Astrocyte (in vitro differentiated cells and primary cell): ENCODE results near the gene PPM1E. TPM values are rescaled to one million over a fixed set of nuclear protein-coding genes. Genes with fewer than 3 reads are reported as not detected.

Experiments used
- DNase-seq: peaks from one replicate; pipeline ENCODE4 v3.0.0-alpha.2; 2010; ENCODE audit warnings: low read depth
- FAIRE-seq: peaks from 2 replicates; lab custom pipeline; 2011; peaks lifted over from hg19 to GRCh38; lab: Jason Lieb, UNC
- H2AFZ ChIP-seq: 2 replicates; pipeline ENCODE4 v1.6.0; 2012; ENCODE audit warnings: low read depth, low read length, inconsistent platforms
- H3K27ac ChIP-seq: 2 replicates; pipeline ENCODE4 v1.5.1; 2011; ENCODE audit warnings: low read depth, low read length, inconsistent platforms
- H3K27me3 ChIP-seq: 2 replicates; pipeline ENCODE4 v1.6.0; 2011; ENCODE audit warnings: low read length, inconsistent platforms; ENCODE audit not compliant: insufficient read depth
- H3K36me3 ChIP-seq: 2 replicates; pipeline ENCODE4 v1.5.1; 2011; ENCODE audit warnings: low read length, inconsistent platforms; ENCODE audit not compliant: insufficient read depth
- H3K4me1 ChIP-seq: 2 replicates; pipeline ENCODE4 v1.5.1; 2011; ENCODE audit warnings: low read length, inconsistent platforms; ENCODE audit not compliant: insufficient read depth
- H3K4me2 ChIP-seq: 2 replicates; pipeline ENCODE4 v1.6.0; 2012; ENCODE audit warnings: low read length, inconsistent platforms
- H3K4me3 ChIP-seq: 2 replicates; pipeline ENCODE4 v1.5.1; 2011; ENCODE audit warnings: low read depth, mild to moderate bottlenecking, low read length, inconsistent platforms; ENCODE audit not compliant: insufficient read depth
- H3K79me2 ChIP-seq: 2 replicates; pipeline ENCODE4 v1.6.0; 2012; ENCODE audit warnings: mild to moderate bottlenecking, low read length, inconsistent platforms; ENCODE audit not compliant: insufficient read depth
- H3K9ac ChIP-seq: 2 replicates; pipeline ENCODE4 v1.6.0; 2012; ENCODE audit warnings: mild to moderate bottlenecking, low read length, inconsistent platforms
- H3K9me3 ChIP-seq: 2 replicates; pipeline ENCODE4 v1.5.1; 2012; ENCODE audit warnings: low read depth, mild to moderate bottlenecking, low read length, inconsistent platforms; ENCODE audit not compliant: insufficient read depth
- H4K20me1 ChIP-seq: 2 replicates; pipeline ENCODE4 v1.6.0; 2012; ENCODE audit warnings: low read length, inconsistent platforms; ENCODE audit not compliant: insufficient read depth
- H3K27ac Mint-ChIP-seq: one replicate; pipeline ENCODE4 v1.8.0; 2021; ENCODE audit warnings: mild to moderate bottlenecking, mixed read lengths; ENCODE audit not compliant: unreplicated experiment
- H3K27me3 Mint-ChIP-seq: one replicate; pipeline ENCODE4 v1.8.0; 2021; ENCODE audit warnings: low read depth, mixed read lengths; ENCODE audit not compliant: unreplicated experiment
- H3K36me3 Mint-ChIP-seq: one replicate; pipeline ENCODE4 v1.8.0; 2021; ENCODE audit warnings: low read depth, mixed read lengths; ENCODE audit not compliant: unreplicated experiment
- H3K4me1 Mint-ChIP-seq: one replicate; pipeline ENCODE4 v1.8.0; 2021; ENCODE audit warnings: low read depth, mixed read lengths; ENCODE audit not compliant: unreplicated experiment
- H3K4me3 Mint-ChIP-seq: one replicate; pipeline ENCODE4 v1.8.0; 2021; ENCODE audit warnings: mild to moderate bottlenecking, moderate library complexity, mixed read lengths; ENCODE audit not compliant: unreplicated experiment
- H3K9me3 Mint-ChIP-seq: one replicate; pipeline ENCODE4 v1.8.0; 2021; ENCODE audit warnings: mild to moderate bottlenecking, mixed read lengths; ENCODE audit not compliant: unreplicated experiment
- CTCF ChIP-seq: IDR thresholded peaks from 2 replicates; pipeline ENCODE4 v1.5.1; 2011; ENCODE audit warnings: low read depth, mild to moderate bottlenecking, inconsistent platforms, low read length, moderate library complexity; ENCODE audit not compliant: insufficient read depth
- EZH2 ChIP-seq: IDR thresholded peaks from 2 replicates; pipeline ENCODE4 v1.6.1; 2012; ENCODE audit warnings: mild to moderate bottlenecking, low read length, inconsistent platforms; ENCODE audit not compliant: insufficient read depth
- total RNA-seq: library from RNA; stranded (reverse); gene quantifications from 2 replicates; pipeline ENCODE4 v1.2.1, GENCODE V29; 2021

Gene PPM1E
- total RNA-seq, 1 donor from 2014 or later, result 0.79 TPM

GRCh38 chr17:58989629-58990028 lies 234.0 kb downstream of the PPM1E start:
- Histone ChIP-seq H3K27me3 (no peaks in the 10 kb centered on the region), H3K4me3 (no peak overlapping the region), H3K27ac (no peak overlapping the region), H4K20me1 (no peaks in the 10 kb centered on the region), H3K4me1 (peaks cover 14% of the 10 kb centered on the region), H3K9me3 (no peaks in the 10 kb centered on the region), H3K9ac (no peak overlapping the region), H2AFZ (no peak overlapping the region), H3K36me3 (no peaks in the 10 kb centered on the region), H3K79me2 (no peaks in the 10 kb centered on the region), H3K4me2 (no peak overlapping the region)
- Mint-ChIP-seq H3K9me3 (no peaks in the 10 kb centered on the region), H3K4me3 (no peak overlapping the region), H3K4me1 (peaks cover 21% of the 10 kb centered on the region), H3K36me3 (no peaks in the 10 kb centered on the region), H3K27ac (no peak overlapping the region), H3K27me3 (no peaks in the 10 kb centered on the region)
- DNase-seq (no peak), FAIRE-seq (no peak)
- TF ChIP-seq EZH2, result no peak
- TF ChIP-seq CTCF, result no peak

- FAIRE-seq (peak; percentile 32), DNase-seq (peak; percentile 82)
- peak overlapping the region; percentile 40 for H3K4me2 ChIP-seq
- Mint-ChIP-seq H3K36me3 (no peaks in the 10 kb centered on the region), H3K27ac (peak overlapping the region; percentile 97), H3K27me3 (no peaks in the 10 kb centered on the region), H3K4me1 (peaks cover 18% of the 10 kb centered on the region), H3K9me3 (no peaks in the 10 kb centered on the region), H3K4me3 (peak overlapping the region; percentile 20)
- H3K4me1 ChIP-seq, result peaks cover 17% of the 10 kb centered on the region
- no peak overlapping the region for H3K9ac ChIP-seq
- no peaks in the 10 kb centered on the region for H3K79me2 ChIP-seq
- no peaks in the 10 kb centered on the region for H3K9me3 ChIP-seq
- H3K27ac ChIP-seq, result peak overlapping the region; percentile 38
- no peaks in the 10 kb centered on the region for H4K20me1 ChIP-seq
- no peak overlapping the region for H3K4me3 ChIP-seq
- no peak overlapping the region for H2AFZ ChIP-seq
- H3K36me3 ChIP-seq, result no peaks in the 10 kb centered on the region
- H3K27me3 ChIP-seq, result no peaks in the 10 kb centered on the region
- TF ChIP-seq EZH2 (no peak), CTCF (no peak)
These were observed 236.2 kb downstream of the PPM1E start for GRCh38 chr17:58991718-58992331.

GRCh38 chr17:58993311-58993710 lies 237.7 kb downstream of the PPM1E start:
- H3K9me3 Mint-ChIP-seq, result no peaks in the 10 kb centered on the region
- H2AFZ ChIP-seq, result no peak overlapping the region
- peak overlapping the region; percentile 70 for H3K27ac ChIP-seq
- peak overlapping the region; percentile 99 for H3K27ac Mint-ChIP-seq
- no peaks in the 10 kb centered on the region for H3K27me3 ChIP-seq
- peaks cover 25% of the 10 kb centered on the region for H3K4me1 ChIP-seq
- no peak overlapping the region for H3K4me3 Mint-ChIP-seq
- H3K9ac ChIP-seq, result peak overlapping the region; percentile 17
- H3K27me3 Mint-ChIP-seq, result no peaks in the 10 kb centered on the region
- H3K36me3 ChIP-seq, result no peaks in the 10 kb centered on the region
- DNase-seq (no peak), FAIRE-seq (no peak)
- H3K9me3 ChIP-seq, result no peaks in the 10 kb centered on the region
- H3K79me2 ChIP-seq, result no peaks in the 10 kb centered on the region
- TF ChIP-seq EZH2 (no peak), CTCF (no peak)
- H4K20me1 ChIP-seq, result no peaks in the 10 kb centered on the region
- peak overlapping the region; percentile 1 for H3K4me2 ChIP-seq
- no peak overlapping the region for H3K4me3 ChIP-seq
- peaks cover 23% of the 10 kb centered on the region for H3K4me1 Mint-ChIP-seq
- no peaks in the 10 kb centered on the region for H3K36me3 Mint-ChIP-seq
